LNCAP (cell line): ENCODE data around the gene KHK.

ENCODE experiments used
- TF ChIP-seq, protein P1 (sequence below): fragments of 450-650 bp; IDR thresholded peaks from 2 replicates; pipeline ENCODE4 v1.5.1; 2017; ENCODE audit warnings: mild to moderate bottlenecking

Gene KHK

GRCh38 chr2:27080603-27080936 lies 6.0 kb upstream of the KHK start:
- TF ChIP-seq, protein P1, sequence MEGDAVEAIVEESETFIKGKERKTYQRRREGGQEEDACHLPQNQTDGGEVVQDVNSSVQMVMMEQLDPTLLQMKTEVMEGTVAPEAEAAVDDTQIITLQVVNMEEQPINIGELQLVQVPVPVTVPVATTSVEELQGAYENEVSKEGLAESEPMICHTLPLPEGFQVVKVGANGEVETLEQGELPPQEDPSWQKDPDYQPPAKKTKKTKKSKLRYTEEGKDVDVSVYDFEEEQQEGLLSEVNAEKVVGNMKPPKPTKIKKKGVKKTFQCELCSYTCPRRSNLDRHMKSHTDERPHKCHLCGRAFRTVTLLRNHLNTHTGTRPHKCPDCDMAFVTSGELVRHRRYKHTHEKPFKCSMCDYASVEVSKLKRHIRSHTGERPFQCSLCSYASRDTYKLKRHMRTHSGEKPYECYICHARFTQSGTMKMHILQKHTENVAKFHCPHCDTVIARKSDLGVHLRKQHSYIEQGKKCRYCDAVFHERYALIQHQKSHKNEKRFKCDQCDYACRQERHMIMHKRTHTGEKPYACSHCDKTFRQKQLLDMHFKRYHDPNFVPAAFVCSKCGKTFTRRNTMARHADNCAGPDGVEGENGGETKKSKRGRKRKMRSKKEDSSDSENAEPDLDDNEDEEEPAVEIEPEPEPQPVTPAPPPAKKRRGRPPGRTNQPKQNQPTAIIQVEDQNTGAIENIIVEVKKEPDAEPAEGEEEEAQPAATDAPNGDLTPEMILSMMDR = no peak

DNA sequence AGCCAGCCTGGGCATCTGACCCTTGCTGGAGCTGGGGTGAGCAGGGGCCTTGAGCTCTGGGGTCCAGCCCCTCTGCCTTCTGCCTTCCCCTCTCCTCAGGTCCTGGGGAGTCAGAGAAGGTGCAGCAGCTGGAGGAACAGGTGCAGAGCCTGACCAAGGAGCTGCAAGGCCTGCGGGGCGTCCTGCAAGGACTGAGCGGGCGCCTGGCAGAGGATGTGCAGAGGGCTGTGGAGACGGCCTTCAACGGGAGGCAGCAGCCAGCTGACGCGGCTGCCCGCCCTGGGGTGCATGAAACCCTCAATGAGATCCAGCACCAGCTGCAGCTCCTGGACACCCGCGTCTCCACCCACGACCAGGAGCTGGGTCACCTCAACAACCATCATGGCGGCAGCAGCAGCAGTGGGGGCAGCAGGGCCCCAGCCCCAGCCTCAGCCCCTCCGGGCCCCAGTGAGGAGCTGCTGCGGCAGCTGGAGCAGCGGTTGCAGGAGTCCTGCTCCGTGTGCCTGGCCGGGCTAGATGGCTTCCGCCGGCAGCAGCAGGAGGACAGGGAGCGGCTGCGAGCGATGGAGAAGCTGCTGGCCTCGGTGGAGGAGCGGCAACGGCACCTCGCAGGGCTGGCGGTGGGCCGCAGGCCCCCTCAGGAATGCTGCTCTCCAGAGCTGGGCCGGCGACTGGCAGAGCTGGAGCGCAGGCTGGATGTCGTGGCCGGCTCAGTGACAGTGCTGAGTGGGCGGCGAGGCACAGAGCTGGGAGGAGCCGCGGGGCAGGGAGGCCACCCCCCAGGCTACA lies 4.4 kb upstream of the KHK start:
- TF ChIP-seq, protein P1 = no peak

DNA sequence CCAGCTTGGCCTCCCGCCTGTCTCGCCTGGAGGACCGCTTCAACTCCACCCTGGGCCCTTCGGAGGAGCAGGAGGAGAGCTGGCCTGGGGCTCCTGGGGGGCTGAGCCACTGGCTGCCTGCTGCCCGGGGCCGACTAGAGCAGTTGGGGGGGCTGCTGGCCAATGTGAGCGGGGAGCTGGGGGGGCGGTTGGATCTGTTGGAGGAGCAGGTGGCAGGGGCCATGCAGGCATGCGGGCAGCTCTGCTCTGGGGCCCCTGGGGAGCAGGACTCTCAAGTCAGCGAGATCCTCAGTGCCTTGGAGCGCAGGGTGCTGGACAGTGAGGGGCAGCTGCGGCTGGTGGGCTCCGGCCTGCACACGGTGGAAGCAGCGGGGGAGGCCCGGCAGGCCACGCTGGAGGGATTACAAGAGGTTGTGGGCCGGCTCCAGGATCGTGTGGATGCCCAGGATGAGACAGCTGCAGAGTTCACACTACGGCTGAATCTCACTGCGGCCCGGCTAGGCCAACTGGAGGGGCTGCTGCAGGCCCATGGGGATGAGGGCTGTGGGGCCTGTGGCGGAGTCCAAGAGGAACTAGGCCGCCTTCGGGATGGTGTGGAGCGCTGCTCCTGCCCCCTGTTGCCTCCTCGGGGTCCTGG lies 3.7 kb upstream of the KHK start:
- TF ChIP-seq, protein P1 = no peak

GRCh38 chr2:27083410-27084296 lies 2.9 kb upstream of the KHK start:
- TF ChIP-seq, protein P1 = no peak

DNA sequence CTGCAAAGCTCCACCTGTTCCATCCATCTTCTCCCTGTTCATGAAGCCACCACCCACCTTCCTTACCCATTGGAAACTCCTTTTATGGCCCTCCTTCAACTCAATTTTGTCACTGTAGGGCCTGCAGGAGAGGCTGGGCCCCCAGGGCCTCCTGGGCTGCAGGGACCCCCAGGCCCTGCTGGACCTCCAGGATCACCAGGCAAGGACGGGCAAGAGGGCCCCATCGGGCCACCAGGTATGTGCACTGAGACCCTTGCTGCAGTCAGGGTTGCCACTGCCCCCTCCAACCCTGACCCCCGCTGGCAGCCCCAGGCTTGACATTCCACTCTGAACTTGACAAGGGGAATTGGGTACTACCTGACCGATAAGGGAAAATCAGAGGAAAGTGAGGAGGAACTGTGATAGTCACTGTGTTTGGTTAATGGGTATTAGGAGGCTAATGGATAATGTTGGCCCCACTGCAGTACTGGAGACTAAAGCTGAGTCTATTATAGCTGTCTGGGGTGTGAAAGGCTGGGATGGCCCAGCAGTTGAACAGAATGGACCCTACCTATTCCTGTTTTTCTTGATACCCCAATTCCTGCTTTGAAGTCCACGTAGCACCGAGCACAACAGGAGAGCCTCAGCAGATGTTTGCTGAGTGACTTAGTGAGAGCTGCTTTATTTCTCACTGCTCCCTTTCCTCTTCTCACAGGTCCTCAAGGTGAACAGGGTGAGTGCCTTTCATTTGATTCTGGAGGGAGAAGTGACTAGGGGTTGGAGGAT lies 2.1 kb upstream of the KHK start:
- TF ChIP-seq, protein P1 = no peak

DNA sequence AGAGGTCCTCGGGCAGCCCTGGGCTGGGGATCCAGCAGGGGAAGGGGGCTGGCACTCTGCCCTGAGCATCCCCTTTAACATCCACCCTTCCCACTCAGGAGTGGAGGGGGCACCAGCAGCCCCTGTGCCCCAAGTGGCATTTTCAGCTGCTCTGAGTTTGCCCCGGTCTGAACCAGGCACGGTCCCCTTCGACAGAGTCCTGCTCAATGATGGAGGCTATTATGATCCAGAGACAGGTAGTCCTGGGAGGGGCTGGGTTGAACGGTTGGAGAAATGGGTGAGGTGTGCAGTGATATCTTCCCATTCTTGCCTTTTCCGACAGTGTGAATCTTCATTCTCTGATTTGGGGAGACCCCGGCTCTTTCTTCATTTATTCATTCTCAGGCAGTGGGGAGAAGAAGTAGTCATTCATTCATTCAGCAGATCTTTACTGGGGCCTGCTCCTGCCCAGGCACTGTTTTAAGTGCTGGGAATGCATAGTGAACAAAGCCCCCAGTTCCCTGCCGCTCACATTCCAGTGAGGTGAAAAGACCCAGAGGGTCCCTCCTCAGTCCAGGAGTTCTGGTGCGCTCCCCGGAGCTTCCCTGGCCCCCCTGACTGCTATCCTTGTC lies 1.4 kb upstream of the KHK start:
- TF ChIP-seq, protein P1 = no peak
